CD4-positive, alpha-beta T cell treated with Interleukin-17A for 1 hour (primary cell): ENCODE measurements around the gene SLIT3.
"Not testable (repeated sequence)": the region's sequence is repeated elsewhere in the genome, so short reads cannot be mapped to it uniquely, and the experiment has no call there.

Experiments
- DNase-seq: peaks from one replicate; pipeline ENCODE4 v3.0.0-alpha.2; 2020

SLIT3 gene

DNA sequence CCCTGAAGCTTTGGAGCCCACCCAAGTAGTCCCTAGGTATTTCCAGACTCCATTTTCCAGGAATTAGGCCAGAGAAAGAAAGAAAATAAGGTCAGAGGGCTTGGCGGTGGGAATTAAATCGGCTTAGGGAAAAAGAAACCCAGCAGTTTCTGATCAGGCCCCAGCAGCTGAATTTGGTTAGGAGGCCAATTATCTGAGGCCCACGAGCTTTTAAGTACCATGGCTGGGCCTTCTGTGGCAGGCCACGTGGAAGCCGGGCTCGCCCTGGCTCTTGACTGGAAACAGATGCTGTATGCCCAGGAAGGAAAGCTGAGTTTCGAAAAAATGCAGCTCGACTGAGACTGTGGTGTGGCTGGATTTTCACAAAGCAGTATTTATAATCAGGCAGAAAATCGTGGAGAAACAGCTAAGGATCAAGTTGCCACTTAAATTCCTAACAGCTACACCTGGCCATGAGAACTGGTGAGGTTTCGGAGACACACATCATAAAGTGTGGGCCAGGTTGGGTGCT lies 646.7 kb downstream of the SLIT3 start:
- no peak for DNase-seq

GRCh38 chr5:168653626-168654025 lies 647.3 kb downstream of the SLIT3 start:
- DNase-seq, result no peak

- DNase-seq, result no peak
Observed at GRCh38 chr5:168651648-168652047, 649.3 kb downstream of the SLIT3 start.

GRCh38 chr5:168649306-168649705 lies 651.6 kb downstream of the SLIT3 start:
- DNase-seq, result no peak

DNA sequence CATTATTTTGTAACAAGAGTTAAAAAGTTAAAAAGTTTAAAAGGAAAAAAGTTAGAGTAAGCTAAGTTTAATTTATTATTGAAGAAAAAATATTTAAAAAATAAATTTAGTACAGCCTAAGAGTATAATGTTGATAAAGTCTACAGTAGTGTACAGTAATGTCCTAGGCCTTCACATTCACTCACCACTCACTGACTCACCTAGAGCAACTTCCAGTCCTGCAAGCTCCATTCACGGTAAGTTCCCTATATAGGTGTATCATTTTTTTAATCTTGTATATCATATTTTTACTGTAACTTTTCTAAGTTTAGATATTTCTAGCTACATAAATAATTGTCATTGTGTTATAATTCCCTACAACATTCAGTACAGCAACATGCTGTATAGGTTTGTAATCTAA lies 652.4 kb downstream of the SLIT3 start:
- DNase-seq, result no peak

GRCh38 chr5:168648016-168648415 lies 652.9 kb downstream of the SLIT3 start:
- no peak for DNase-seq

GRCh38 chr5:168647083-168647482 lies 653.9 kb downstream of the SLIT3 start:
- no peak for DNase-seq

DNA sequence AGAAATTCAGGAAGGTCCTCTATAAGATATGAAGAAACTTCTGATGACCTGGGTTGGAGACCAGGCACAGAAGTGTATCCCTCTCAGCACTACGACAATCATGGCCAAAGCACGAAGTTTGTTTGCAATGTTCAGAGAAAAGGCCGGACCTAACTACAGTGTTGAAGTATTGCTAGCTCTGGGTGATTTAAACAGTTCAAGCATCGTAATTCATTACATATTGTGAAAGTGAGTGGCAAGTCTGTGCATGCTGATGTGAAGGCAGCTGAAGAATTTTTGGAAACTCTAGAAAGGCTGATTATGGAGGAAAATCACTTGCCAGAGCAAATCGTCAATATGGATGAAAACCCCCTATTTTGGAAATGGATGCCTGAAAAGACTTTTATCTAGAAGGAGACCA lies 654.6 kb downstream of the SLIT3 start:
- no peak for DNase-seq

DNA sequence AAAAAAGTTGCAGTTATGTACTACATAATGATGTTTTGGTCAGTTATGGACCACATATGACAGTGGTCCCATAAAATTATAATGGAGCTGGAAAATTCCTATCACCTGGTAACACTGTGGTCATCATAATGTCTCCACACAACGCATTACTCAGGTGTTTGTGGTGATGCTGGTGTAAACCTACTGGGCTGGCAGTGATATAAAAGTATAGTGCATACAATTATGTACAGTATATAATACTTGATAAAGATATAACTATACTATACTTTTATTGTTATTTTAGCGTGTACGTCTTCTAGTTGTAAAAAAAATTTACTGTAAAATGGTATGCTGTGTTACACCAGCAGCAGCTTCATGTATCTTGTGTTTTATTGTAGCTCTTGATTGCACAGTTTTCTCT lies 655.7 kb downstream of the SLIT3 start:
- DNase-seq, result no peak

- no peak for DNase-seq
Observed at GRCh38 chr5:168642019-168642418, 658.9 kb downstream of the SLIT3 start.

- not testable (repeated sequence) for DNase-seq
Observed at GRCh38 chr5:168638846-168639245, 662.1 kb downstream of the SLIT3 start.

GRCh38 chr5:168637793-168638192 lies 663.1 kb downstream of the SLIT3 start:
- no peak for DNase-seq

- no peak for DNase-seq
Observed at GRCh38 chr5:168637281-168637680, 663.7 kb downstream of the SLIT3 start.

GRCh38 chr5:168630958-168631357 lies 670.0 kb downstream of the SLIT3 start:
- DNase-seq, result not testable (repeated sequence)

DNA sequence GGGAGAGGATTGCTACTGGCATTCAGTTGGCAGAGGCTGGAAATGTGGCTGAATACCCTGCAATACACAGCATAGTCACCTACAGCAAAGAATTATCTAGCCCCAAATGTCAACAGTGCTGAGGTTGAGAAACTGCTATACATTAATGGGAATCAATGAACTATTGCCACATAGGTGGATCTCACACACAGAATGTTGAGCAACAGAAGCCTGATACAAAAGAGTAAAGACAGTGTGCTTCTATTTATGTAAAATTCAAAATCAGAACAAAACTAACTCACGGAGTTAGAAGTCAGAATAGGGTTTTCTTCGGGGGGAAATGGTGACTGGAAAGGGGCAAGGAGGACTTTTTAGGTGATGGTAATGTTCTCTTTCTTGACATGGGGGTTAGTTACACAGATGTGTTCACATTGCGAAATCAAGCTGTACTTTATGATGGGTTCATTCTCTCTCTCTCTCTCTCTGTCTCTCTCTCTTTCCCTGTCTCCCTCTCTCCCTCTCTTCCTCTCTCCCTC lies 676.0 kb downstream of the SLIT3 start:
- DNase-seq, result no peak

DNA sequence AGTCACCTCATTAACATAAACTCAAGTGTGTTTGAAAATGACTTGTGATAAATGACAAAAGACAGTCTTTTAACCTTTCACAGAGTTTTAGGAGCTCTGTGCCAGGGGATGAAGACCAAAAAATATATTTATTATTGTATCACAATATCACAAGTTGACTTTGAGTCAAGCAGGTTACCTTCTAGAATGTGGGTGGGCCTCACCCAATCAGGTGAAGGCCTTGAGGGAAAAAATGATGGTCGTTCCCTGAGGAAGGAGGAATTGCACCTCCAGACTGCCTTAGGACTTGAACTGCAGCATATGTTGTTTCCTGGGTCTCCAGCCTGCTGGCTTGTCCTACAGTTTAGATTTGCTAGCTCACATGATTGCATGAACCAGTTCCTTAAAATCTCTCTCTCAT lies 680.1 kb downstream of the SLIT3 start:
- DNase-seq, result no peak

DNA sequence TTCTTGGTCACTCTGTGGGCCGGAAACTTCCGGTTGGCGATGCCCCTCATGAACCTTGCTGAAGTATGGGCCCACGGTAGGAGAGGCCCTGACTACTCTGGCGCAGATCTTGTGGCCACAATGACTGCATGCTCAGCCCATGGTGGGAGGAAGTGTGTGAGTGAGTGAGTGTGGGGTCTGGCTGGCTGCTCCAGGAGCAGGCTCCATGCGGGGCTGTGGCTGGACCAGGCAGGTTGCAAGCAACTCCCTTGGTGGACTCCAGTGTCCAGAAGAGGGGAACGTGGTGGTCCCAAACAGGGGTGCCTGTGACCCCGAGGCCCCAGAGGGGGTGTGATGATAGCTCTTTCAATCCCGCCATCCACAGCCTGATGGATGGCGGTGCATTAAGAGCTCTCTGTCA lies 686.3 kb downstream of the SLIT3 start:
- DNase-seq, result no peak

- no peak for DNase-seq
Observed at GRCh38 chr5:168613996-168614395, 686.9 kb downstream of the SLIT3 start.

GRCh38 chr5:168613396-168613795 lies 687.5 kb downstream of the SLIT3 start:
- DNase-seq, result no peak

DNA sequence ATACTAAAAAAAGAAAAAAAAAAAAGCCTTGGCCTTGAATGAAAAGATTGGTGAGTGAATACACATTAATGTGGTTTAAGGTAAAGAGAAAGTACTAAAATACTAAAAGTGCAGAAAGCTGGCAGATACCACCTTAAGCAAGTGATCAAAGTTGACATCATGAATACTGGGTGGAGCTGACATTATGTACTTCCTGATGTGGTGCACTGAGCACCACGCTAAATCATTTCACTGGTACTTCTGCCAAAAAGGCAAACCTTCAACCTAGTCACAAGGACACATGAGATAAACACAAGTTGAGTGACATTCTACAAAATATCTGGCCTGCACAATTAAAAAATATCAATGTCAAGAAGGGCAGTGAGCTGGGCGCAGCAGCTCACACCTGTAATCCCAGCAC lies 687.9 kb downstream of the SLIT3 start:
- peak; percentile 63 for DNase-seq

GRCh38 chr5:168612123-168612522 lies 688.8 kb downstream of the SLIT3 start:
- DNase-seq, result no peak
